Lower lobe of right lung (tissue), 2 donors: ENCODE results near the gene LONP2. TPM values are rescaled to one million over a fixed set of nuclear protein-coding genes. Genes with fewer than 3 reads are reported as not detected.
"Not testable (repeated sequence)": the region's sequence is repeated elsewhere in the genome, so short reads cannot be mapped to it uniquely, and the experiment has no call there.

Experiments used
- ATAC-seq, 2 donors: fragments of 200-7000 bp; cut with Tn5 transposase; one replicate each; pipeline ENCODE4 v1.9.1; 2020 to 2022; ENCODE audit warnings: mild to moderate bottlenecking in 2 of 2, moderate library complexity in 2 of 2
- DNase-seq: peaks from one replicate; pipeline ENCODE4 v3.0.0-alpha.2; 2020
- H3K27ac ChIP-seq: fragments of 200-600 bp; one replicate; pipeline ENCODE4 v1.8.0; 2022
- H3K27me3 ChIP-seq: fragments of 200-600 bp; one replicate; pipeline ENCODE4 v1.8.0; 2022; ENCODE audit warnings: low read depth
- H3K36me3 ChIP-seq: fragments of 200-600 bp; one replicate; pipeline ENCODE4 v1.8.0; 2022; ENCODE audit warnings: mild to moderate bottlenecking
- H3K4me1 ChIP-seq: fragments of 200-600 bp; one replicate; pipeline ENCODE4 v1.8.0; 2022
- H3K4me3 ChIP-seq: fragments of 200-600 bp; one replicate; pipeline ENCODE4 v1.8.0; 2022; ENCODE audit warnings: mild to moderate bottlenecking
- H3K9me3 ChIP-seq: fragments of 200-600 bp; one replicate; pipeline ENCODE4 v1.8.0; 2022
- intact Hi-C: fragments of 100-400 bp; cut with DNase I; formaldehyde crosslinking; loops from one replicate; pipeline ENCODE4 v1.11.0; 2022
- total RNA-seq: library from RNA; stranded (reverse); fragmentation: NEBNext Ultra II Directional; extraction: Animal tissue kit (Norgen Biotek cat#: 25700); gene quantifications from one replicate; pipeline ENCODE4 v1.2.1, GENCODE V29; 2021
- TF ChIP-seq, protein P1 (sequence below): fragments of 200-600 bp; IDR thresholded peaks from one replicate; pipeline ENCODE4 v1.8.0; 2022; ENCODE audit warnings: antibody characterized with exemption, mild to moderate bottlenecking
- donor health status: DM: no; HTN: yes; CAD: no; lungs with severe emphysema.

Gene LONP2
- total RNA-seq, 1 donor from 2014 or later, result 61.0 TPM

DNA sequence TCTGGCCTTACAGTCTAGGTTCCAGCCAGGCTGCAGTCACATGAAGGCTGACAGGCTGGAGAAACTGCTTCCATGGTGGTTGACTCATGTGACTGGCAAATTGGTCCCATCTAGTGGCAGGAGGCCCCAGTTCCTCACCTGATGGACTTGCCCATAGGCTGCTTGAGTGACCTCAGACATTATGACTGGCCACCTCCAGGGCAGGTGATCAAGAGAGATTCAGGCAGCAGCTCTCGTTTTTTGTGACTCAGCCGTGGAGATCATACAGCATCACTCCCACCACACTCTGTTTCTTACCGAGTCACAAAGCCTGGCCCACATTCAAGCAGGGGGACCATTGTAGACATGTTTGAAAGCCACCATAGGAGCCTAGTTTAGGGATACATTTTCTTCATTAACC, 106.6 kb downstream of the LONP2 start:
- peaks cover 69% of the 10 kb centered on the region for H3K36me3 ChIP-seq
- H3K9me3 ChIP-seq, result no peaks in the 10 kb centered on the region
- TF ChIP-seq, protein P1, sequence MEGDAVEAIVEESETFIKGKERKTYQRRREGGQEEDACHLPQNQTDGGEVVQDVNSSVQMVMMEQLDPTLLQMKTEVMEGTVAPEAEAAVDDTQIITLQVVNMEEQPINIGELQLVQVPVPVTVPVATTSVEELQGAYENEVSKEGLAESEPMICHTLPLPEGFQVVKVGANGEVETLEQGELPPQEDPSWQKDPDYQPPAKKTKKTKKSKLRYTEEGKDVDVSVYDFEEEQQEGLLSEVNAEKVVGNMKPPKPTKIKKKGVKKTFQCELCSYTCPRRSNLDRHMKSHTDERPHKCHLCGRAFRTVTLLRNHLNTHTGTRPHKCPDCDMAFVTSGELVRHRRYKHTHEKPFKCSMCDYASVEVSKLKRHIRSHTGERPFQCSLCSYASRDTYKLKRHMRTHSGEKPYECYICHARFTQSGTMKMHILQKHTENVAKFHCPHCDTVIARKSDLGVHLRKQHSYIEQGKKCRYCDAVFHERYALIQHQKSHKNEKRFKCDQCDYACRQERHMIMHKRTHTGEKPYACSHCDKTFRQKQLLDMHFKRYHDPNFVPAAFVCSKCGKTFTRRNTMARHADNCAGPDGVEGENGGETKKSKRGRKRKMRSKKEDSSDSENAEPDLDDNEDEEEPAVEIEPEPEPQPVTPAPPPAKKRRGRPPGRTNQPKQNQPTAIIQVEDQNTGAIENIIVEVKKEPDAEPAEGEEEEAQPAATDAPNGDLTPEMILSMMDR, result no peak
- no peak overlapping the region for H3K27ac ChIP-seq
- intact Hi-C loops, result loop anchor here (10.0 kb wide), 1 partner anchor 274 kb away; no protein-coding TSS in a partner anchor
- no peaks in the 10 kb centered on the region for H3K4me1 ChIP-seq
- DNase-seq (no peak), ATAC-seq (no peak)
- no peak overlapping the region for H3K4me3 ChIP-seq
- no peaks in the 10 kb centered on the region for H3K27me3 ChIP-seq

DNA sequence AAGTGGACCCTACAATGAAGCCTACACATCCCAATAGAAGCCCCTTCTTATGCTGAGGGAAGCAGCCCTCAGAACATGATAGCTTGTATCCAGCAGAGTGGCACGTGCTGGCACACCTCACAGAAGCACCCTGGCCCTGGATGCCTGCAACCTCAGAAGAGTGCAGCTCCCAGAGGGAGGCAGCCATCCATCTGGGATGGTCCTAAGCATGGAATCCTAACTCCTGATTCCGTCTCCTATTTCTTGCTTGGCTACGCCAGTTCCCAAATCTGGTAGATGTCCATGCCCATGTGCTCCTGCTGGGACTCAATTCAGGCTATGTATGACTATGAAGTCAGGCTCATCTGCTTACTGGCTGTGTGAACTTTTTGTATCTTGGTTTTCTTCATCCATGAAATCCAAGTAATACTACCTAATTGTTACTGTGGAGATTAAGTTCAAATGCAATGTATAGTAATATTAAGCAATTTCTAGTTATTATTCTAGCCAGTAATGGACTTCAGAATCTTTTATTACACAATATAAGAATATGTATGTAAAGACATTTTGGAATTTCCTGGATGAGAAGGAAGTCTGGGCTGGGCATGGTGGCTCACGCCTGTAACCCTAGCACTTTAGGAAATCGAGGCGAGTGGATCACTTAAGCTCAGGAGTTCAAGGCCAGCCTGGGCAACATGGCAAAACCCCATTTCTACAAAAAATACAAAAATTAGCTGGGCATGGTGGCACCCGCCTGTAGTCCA, 108.7 kb downstream of the LONP2 start:
- Histone ChIP-seq H3K9me3 (no peaks in the 10 kb centered on the region), H3K27me3 (no peaks in the 10 kb centered on the region), H3K27ac (no peak overlapping the region), H3K4me1 (no peaks in the 10 kb centered on the region), H3K36me3 (peaks cover 74% of the 10 kb centered on the region), H3K4me3 (no peak overlapping the region)
- ATAC-seq, result no peak
- intact Hi-C loops, result loop anchor here (10.0 kb wide), 1 partner anchor 272 kb away; no protein-coding TSS in a partner anchor
- TF ChIP-seq, protein P1, result no peak
- no peak for DNase-seq

DNA sequence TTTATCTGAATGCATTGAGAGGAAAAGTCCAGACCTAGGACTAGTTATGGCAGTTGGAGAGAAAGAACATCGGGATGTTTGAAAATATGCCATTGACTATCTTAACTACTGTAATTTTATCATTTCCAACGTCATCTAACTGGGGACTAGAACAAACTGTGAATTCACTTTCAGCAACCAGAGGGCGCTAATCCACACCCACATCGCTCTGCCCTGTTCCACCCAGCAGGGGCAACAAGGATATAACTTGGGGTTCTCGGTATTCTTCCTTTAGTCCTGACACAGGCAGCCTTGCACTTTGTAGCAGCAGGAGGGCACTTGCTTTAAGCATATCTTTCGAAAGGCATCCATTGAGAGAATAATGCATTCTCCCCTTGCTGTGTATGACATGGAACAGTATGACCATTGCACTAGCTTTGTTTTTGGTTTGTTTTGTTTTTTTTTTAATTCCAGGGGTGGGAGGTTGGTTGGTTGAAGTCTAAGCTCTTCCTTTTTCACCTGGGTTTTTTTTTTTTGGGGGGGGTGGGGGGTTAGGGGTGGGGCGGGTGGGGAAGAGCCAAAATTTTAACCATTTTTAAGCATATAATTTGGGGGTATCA, 109.6 kb downstream of the LONP2 start:
- no peak overlapping the region for H3K27ac ChIP-seq
- no peak overlapping the region for H3K4me3 ChIP-seq
- ATAC-seq (peak; percentile 92), DNase-seq (peak; percentile 64)
- H3K36me3 ChIP-seq, result peaks cover 69% of the 10 kb centered on the region
- H3K4me1 ChIP-seq, result no peaks in the 10 kb centered on the region
- H3K9me3 ChIP-seq, result no peaks in the 10 kb centered on the region
- no peaks in the 10 kb centered on the region for H3K27me3 ChIP-seq
- TF ChIP-seq, protein P1, result peak; percentile 87
- intact Hi-C loops, result loop anchor here (10.0 kb wide), 1 partner anchor 271 kb away; no protein-coding TSS in a partner anchor

DNA sequence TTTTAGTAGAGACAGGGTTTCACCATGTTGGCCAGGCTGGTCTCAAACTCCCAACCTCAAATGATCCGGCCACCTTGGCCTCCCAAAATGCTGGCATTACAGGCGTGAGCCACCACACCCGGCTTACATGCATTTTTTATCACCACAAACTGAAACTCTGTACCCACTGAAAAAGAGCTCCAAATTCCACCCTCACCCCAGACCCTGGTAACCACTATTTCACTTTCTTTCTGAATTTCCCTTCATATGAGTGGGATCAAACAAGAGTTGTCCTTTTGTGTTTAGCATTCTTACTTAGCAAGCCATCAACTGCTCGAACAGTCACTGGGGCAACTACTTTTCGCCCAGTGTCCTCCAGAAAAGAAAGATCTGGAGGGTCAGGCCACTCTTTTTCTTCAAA, 110.3 kb downstream of the LONP2 start:
- not testable (repeated sequence) for ATAC-seq, H3K4me3 ChIP-seq, H3K9me3 ChIP-seq, H3K27me3 ChIP-seq, H3K27ac ChIP-seq, H3K4me1 ChIP-seq, DNase-seq
- intact Hi-C loops, result loop anchor here (10.0 kb wide), 1 partner anchor 270 kb away; no protein-coding TSS in a partner anchor
- H3K36me3 ChIP-seq, result peaks cover 61% of the 10 kb centered on the region

DNA sequence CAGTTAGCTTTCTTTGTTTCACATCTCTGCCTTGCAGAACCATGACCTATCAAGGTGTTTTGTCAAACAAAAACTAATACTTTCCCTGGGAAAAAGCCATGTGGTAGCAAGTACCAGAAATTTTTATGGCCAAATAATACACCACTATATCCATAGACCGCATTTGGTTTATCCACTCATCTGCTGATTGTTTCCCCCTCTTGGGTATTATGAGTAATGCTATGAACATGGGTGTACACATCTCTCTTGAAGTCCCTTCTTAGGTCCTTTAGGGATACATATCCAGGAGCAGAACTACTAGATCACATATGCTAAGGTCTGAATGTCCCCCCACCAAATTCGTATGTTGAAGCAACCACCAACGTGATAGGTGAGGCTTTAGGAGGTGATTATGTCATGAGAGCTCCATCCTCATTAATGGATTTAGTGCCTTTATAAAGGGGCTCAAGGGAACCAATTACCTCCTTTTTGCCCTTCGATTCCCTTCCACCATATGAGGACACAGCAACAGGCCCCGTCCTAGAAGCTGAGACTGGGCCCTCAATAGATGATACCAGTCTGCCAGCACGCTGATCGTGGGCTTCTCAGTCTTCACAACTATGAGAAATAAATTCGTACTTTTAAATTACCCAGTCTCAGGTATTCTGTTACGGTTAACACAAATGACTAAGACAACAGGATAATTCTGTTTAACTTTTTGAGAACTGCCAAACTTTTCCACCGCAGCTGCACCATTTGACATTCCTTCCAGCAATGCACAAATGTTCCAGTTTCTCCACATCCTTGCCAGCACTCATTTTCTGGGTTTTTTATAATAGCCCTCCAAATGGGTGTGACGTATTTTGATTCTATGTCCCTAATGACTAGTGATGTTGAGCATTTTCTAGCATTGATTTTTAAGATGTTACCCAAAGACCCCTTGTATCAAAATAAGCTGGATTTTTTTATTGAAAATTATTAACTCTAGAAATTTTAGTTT, 111.1 kb downstream of the LONP2 start:
- Histone ChIP-seq H3K9me3 (no peaks in the 10 kb centered on the region), H3K36me3 (peaks cover 54% of the 10 kb centered on the region), H3K27ac (no peak overlapping the region), H3K27me3 (no peaks in the 10 kb centered on the region), H3K4me1 (no peaks in the 10 kb centered on the region), H3K4me3 (no peak overlapping the region)
- DNase-seq (no peak), ATAC-seq (no peak)
- TF ChIP-seq, protein P1, result no peak
- intact Hi-C loops, result loop anchor here (10.0 kb wide), 1 partner anchor 270 kb away; no protein-coding TSS in a partner anchor
